Esophagus muscularis mucosa (tissue), 4 donors: ENCODE measurements around the gene COX8A. TPM values are rescaled to one million over a fixed set of nuclear protein-coding genes. Genes with fewer than 3 reads are reported as not detected.

Source experiments
- DNase-seq: peaks from one replicate; pipeline ENCODE4 v3.0.0-alpha.2; 2017; ENCODE audit errors: extremely low spot score
- H3K27ac ChIP-seq, 4 donors: fragments of 200-600 bp; sonication (generic); replicated peaks in 1 of 4; 1 replicate in 3 of 4; 2 replicates in 1 of 4; pipeline ENCODE4 v1.5.1; 2016 to 2019; ENCODE audit warnings: mild to moderate bottlenecking in 1 of 4
- H3K27me3 ChIP-seq, 4 donors: fragments of 200-600 bp; sonication (generic); one replicate each; pipeline versions ENCODE4 v1.5.1 to v1.6.0; 2016 to 2019
- H3K36me3 ChIP-seq, 4 donors: fragments of 200-600 bp; sonication (generic); one replicate each; pipeline ENCODE4 v1.5.1; 2016 to 2019
- H3K4me1 ChIP-seq, 4 donors: fragments of 200-600 bp; sonication (generic); one replicate each; pipeline ENCODE4 v1.5.1; 2016 to 2019
- H3K4me3 ChIP-seq, 4 donors: fragments of 200-600 bp; sonication (generic); 1 replicate in 2 of 4; 2 replicates in 2 of 4; pipeline ENCODE4 v1.5.1; 2016 to 2019; ENCODE audit warnings: mild to moderate bottlenecking in 4 of 4, moderate library complexity in 1 of 4
- H3K9me3 ChIP-seq, 4 donors: fragments of 200-600 bp; sonication (generic); 1 replicate in 3 of 4; 2 replicates in 1 of 4; pipeline ENCODE4 v1.5.1; 2016 to 2019
- CTCF ChIP-seq, 3 experiments: fragments of 200-600 bp in 2 of 3; fragments of 450-650 bp in 1 of 3; sonication (generic) in 2 of 3; IDR thresholded peaks; one replicate each; pipeline ENCODE4 v1.5.1; 2017 to 2019; ENCODE audit warnings: antibody characterized with exemption in 3 of 3, mild to moderate bottlenecking in 2 of 3, moderate library complexity in 1 of 3
- EP300 ChIP-seq: sonication (generic); formaldehyde crosslinking; IDR thresholded peaks from one replicate; pipeline ENCODE4 v1.6.1; 2017; ENCODE audit warnings: antibody characterized with exemption
- POLR2A ChIP-seq: fragments of 450-650 bp; IDR thresholded peaks from one replicate; pipeline ENCODE4 v1.6.1; 2017; ENCODE audit warnings: antibody characterized with exemption, moderate library complexity, mild to moderate bottlenecking, low read depth
- POLR2AphosphoS5 ChIP-seq, 2 donors: sonication (generic); formaldehyde crosslinking; IDR thresholded peaks; one replicate each; pipeline ENCODE4 v1.6.1; 2017; ENCODE audit warnings: antibody characterized with exemption in 2 of 2
- WGBS: methylation state at CpG from one replicate; pipeline ENCODE4 v1.1.5; 2018; 5-methylcytosine and 5-hydroxymethylcytosine counted together
- intact Hi-C: fragments of 100-400 bp; cut with DNase I; formaldehyde crosslinking; loops from one replicate; pipeline ENCODE4 v1.15.1; 2023
- total RNA-seq, 4 donors: library from RNA; depleted of rRNA; stranded (reverse); fragments of >200 nt; gene quantifications; one replicate each; pipeline versions ENCODE4 v1.1.0 to v1.2.1, GENCODE V29; 2016

COX8A gene
- total RNA-seq, 4 donors from 2014 or later: 393 to 518 (median 445) TPM

GRCh38 chr11:63997801-63998337 is 23.4 kb downstream of the COX8A start:
- Histone ChIP-seq H3K4me3 (no peak overlapping the region), H3K4me1 (peaks cover 38 to 50% (median 42%) of the 10 kb centered on the region in 4 donors), H3K27ac (no peak overlapping the region), H3K9me3 (no peaks in the 10 kb centered on the region), H3K27me3 (peaks cover 0 to 15% (median 0%) of the 10 kb centered on the region in 4 donors), H3K36me3 (peaks cover 45 to 61% (median 54%) of the 10 kb centered on the region in 4 donors)
- DNase-seq: no peak
- intact Hi-C loops: no loop called here
- TF ChIP-seq EP300: no peak
- TF ChIP-seq CTCF (IDR thresholded peaks at IDR 0.05): no peak
- TF ChIP-seq POLR2A: no peak
- 81% methylated on average over 10 of the region's 11 CpGs for WGBS

GRCh38 chr11:63998558-63999348 is 24.3 kb downstream of the COX8A start:
- TF ChIP-seq CTCF (IDR thresholded peaks at IDR 0.05) (no peak), EP300 (no peak), POLR2A (no peak), POLR2AphosphoS5 (IDR thresholded peaks at IDR 0.05) (no peak)
- no peak for DNase-seq
- 75% methylated on average over 11 of the region's 54 CpGs for WGBS
- H3K36me3 ChIP-seq: peaks cover 45 to 53% (median 50%) of the 10 kb centered on the region in 4 donors
- H3K27me3 ChIP-seq: peaks cover 0 to 15% (median 0%) of the 10 kb centered on the region in 4 donors
- H3K4me1 ChIP-seq: peaks cover 37 to 50% (median 42%) of the 10 kb centered on the region in 4 donors
- peak overlapping the region; percentile 46 to 52 (median 48) for H3K4me3 ChIP-seq
- H3K27ac ChIP-seq: no peak overlapping the region
- intact Hi-C loops: no loop called here
- no peaks in the 10 kb centered on the region for H3K9me3 ChIP-seq

DNA sequence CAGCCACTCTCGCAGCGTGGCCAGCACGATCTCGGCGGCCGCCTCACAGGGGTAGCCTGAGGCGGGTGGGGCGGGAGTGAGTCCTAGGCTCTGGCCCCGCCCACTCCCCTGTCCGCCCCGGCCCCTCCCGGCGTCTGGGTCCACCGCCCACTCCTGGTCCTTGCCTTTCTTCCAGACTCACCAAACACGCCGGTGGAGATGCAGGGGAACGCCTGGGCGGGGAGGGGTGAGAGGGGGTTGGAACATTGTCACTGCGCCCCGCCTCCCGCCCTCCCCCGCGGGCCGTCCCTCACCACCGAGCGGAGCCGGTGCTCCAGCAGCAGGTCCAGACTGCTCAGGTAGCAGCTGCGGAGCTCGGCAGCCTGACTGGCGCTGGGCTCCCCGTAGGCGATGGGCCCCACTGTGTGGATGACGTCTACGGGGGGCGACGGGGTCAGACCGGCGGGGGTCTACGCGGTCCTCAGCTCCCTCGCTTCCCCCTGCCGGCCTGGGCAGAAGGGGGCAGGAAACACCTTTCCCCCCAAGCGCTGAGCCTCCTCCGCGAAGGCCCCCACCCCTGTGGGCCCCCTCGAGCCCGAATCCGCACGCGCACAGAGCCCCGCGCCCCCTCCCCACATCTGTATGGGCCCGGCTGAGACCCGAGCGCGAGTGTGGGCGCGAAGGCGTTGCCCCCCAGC is 25.1 kb downstream of the COX8A start:
- no peak for DNase-seq
- Histone ChIP-seq H3K4me1 (peaks cover 34 to 48% (median 42%) of the 10 kb centered on the region in 4 donors), H3K27me3 (peaks cover 0 to 15% (median 0%) of the 10 kb centered on the region in 4 donors), H3K9me3 (no peaks in the 10 kb centered on the region), H3K36me3 (peaks cover 40 to 45% (median 43%) of the 10 kb centered on the region in 4 donors), H3K27ac (no peak overlapping the region), H3K4me3 (peak overlapping the region; percentile 46 to 52 (median 48))
- intact Hi-C loops: loop anchor here (1.0 kb wide), 1 partner anchor 149 kb away; no protein-coding TSS in a partner anchor
- TF ChIP-seq POLR2A (no peak), EP300 (no peak), CTCF (IDR thresholded peaks at IDR 0.05) (no peak), POLR2AphosphoS5 (IDR thresholded peaks at IDR 0.05) (no peak)
- WGBS: 9% methylated on average over 20 of the region's 59 CpGs

- intact Hi-C loops: loop anchor here (1.0 kb wide), 1 partner anchor 148 kb away; no protein-coding TSS in a partner anchor
- H3K4me1 ChIP-seq: peaks cover 34 to 45% (median 42%) of the 10 kb centered on the region in 4 donors
- no peaks in the 10 kb centered on the region for H3K9me3 ChIP-seq
- peak overlapping the region; percentile 46 to 52 (median 48) for H3K4me3 ChIP-seq
- WGBS: 0% methylated on average over 8 of the region's 67 CpGs
- TF ChIP-seq CTCF (IDR thresholded peaks at IDR 0.05) (peak; percentile 83 to 86 (median 84)), POLR2AphosphoS5 (IDR thresholded peaks at IDR 0.05) (no peak), EP300 (no peak), POLR2A (no peak)
- no peak for DNase-seq
- H3K27ac ChIP-seq: no peak overlapping the region
- H3K36me3 ChIP-seq: peaks cover 33 to 38% (median 36%) of the 10 kb centered on the region in 4 donors
- peaks cover 0 to 15% (median 0%) of the 10 kb centered on the region in 4 donors for H3K27me3 ChIP-seq
Measured at GRCh38 chr11:64000026-64000739, 25.8 kb downstream of the COX8A start.
